H1 (cell line): ENCODE data around the gene SLC12A4. TPM values are rescaled to one million over a fixed set of nuclear protein-coding genes. Genes with fewer than 3 reads are reported as not detected.

Experiments
- CTCF ChIA-PET: fragments of 300-600 bp; sonication (Branson Sonifier 250); formaldehyde crosslinking; loops from one replicate; lab custom pipeline; 2021; ENCODE audit not compliant: partially characterized antibody; lab: Charles Lee
- POLR2A ChIA-PET: fragments of 300-600 bp; sonication (Branson Sonifier 250); formaldehyde crosslinking; loops from one replicate; lab custom pipeline; 2021; ENCODE audit warnings: inconsistent platforms; ENCODE audit not compliant: partially characterized antibody; lab: Charles Lee
- DNase-seq, 2 experiments: peaks; one replicate each; pipeline versions ENCODE4 v3.0.0 to v3.0.0-alpha.2; 2010 to 2022; ENCODE audit warnings: low spot score in 2 of 2, low read depth in 1 of 2, mixed read lengths in 1 of 2
- FAIRE-seq: peaks from 2 replicates; lab custom pipeline; 2011; peaks lifted over from hg19 to GRCh38; lab: Jason Lieb, UNC
- H2AFZ ChIP-seq: 2 replicates; pipeline ENCODE4 v1.8.1; 2012; ENCODE audit warnings: low read length, inconsistent platforms
- H2AK5ac ChIP-seq: 2 replicates; pipeline ENCODE4 v1.6.1; 2013; ENCODE audit warnings: low read depth, low read length
- H2BK120ac ChIP-seq: replicated peaks from 2 replicates; pipeline ENCODE3; 2013; ENCODE audit warnings: low read depth, low read length, inconsistent platforms
- H2BK12ac ChIP-seq: 2 replicates; pipeline ENCODE4 v1.6.1; 2013; ENCODE audit warnings: low read depth, low read length
- H2BK15ac ChIP-seq: 2 replicates; pipeline ENCODE4 v1.6.1; 2013; ENCODE audit warnings: low read length
- H2BK20ac ChIP-seq: 2 replicates; pipeline ENCODE4 v1.6.1; 2013; ENCODE audit warnings: low read length
- H2BK5ac ChIP-seq: 2 replicates; pipeline ENCODE4 v1.6.1; 2013; ENCODE audit warnings: low read depth, low read length
- H3K14ac ChIP-seq: 2 replicates; pipeline ENCODE4 v1.6.1; 2013; ENCODE audit warnings: inconsistent platforms; ENCODE audit not compliant: insufficient read length
- H3K18ac ChIP-seq: 2 replicates; pipeline ENCODE4 v1.6.1; 2013; ENCODE audit warnings: low read length; ENCODE audit errors: extremely low read depth
- H3K23ac ChIP-seq: 2 replicates; pipeline ENCODE4 v1.6.1; 2013; ENCODE audit warnings: inconsistent platforms; ENCODE audit not compliant: insufficient read length
- H3K23me2 ChIP-seq: 2 replicates; pipeline ENCODE4 v1.6.1; 2013; ENCODE audit warnings: low read depth, low read length
- H3K27ac ChIP-seq: 2 replicates; pipeline ENCODE4 v1.6.1; 2011; ENCODE audit warnings: low read depth, low read length, inconsistent platforms
- H3K27me3 ChIP-seq, 4 experiments: replicated peaks in 1 of 4; 1 replicate in 1 of 4; 2 replicates in 3 of 4; pipeline versions ENCODE4 v1.6.1 to v1.8.1; 2011 to 2013; ENCODE audit warnings: low read length in 3 of 4, mild to moderate bottlenecking in 3 of 4, inconsistent platforms in 2 of 4, mixed read lengths in 2 of 4, moderate library complexity in 1 of 4; ENCODE audit not compliant: control insufficient read depth in 3 of 4, insufficient read depth in 3 of 4; ENCODE audit errors: extremely low read depth in 1 of 4
- H3K36me3 ChIP-seq, 4 experiments: 2 replicates each; pipeline versions ENCODE4 v1.6.1 to v1.8.1; 2011 to 2013; ENCODE audit warnings: mild to moderate bottlenecking in 4 of 4, low read length in 3 of 4, moderate library complexity in 2 of 4, control low read depth in 1 of 4, inconsistent platforms in 1 of 4; ENCODE audit not compliant: insufficient read depth in 4 of 4, control insufficient read depth in 2 of 4
- H3K4ac ChIP-seq: replicated peaks from 2 replicates; pipeline ENCODE3; 2013; ENCODE audit warnings: low read length, low read depth, mixed read lengths, inconsistent platforms; ENCODE audit not compliant: insufficient read length
- H3K4me1 ChIP-seq, 4 experiments: replicated peaks in 1 of 4; 1 replicate in 1 of 4; 2 replicates in 3 of 4; pipeline versions ENCODE4 v1.6.1 to v1.8.1; 2011 to 2013; ENCODE audit warnings: low read length in 3 of 4, inconsistent platforms in 2 of 4, mixed read lengths in 1 of 4; ENCODE audit not compliant: insufficient read depth in 4 of 4, control insufficient read depth in 3 of 4
- H3K4me2 ChIP-seq, 2 experiments: 2 replicates each; pipeline versions ENCODE4 v1.6.1 to v1.8.1; 2011 to 2013; ENCODE audit warnings: low read depth in 2 of 2, low read length in 2 of 2, control low read depth in 1 of 2, inconsistent platforms in 1 of 2, mild to moderate bottlenecking in 1 of 2; ENCODE audit not compliant: insufficient read depth in 1 of 2
- H3K4me3 ChIP-seq, 4 experiments: fragments of 200-600, 300-600 bp in 1 of 4; sonication (generic), shearing (Covaris generic), sonication (Bioruptor Twin) in 1 of 4; 2 replicates each; pipeline versions ENCODE4 v1.5.1 to v1.8.1; 2011 to 2016; ENCODE audit warnings: low read length in 4 of 4, low read depth in 3 of 4, control low read depth in 2 of 4, inconsistent platforms in 2 of 4, mild to moderate bottlenecking in 2 of 4, mixed read lengths in 1 of 4, moderate library complexity in 1 of 4; ENCODE audit not compliant: insufficient read depth in 2 of 4; ENCODE audit errors: extremely low read depth in 1 of 4
- H3K56ac ChIP-seq: replicated peaks from 2 replicates; pipeline ENCODE3; 2013; ENCODE audit warnings: low read depth, mild to moderate bottlenecking, mixed read lengths, low read length, inconsistent platforms; ENCODE audit not compliant: insufficient read length
- H3K79me1 ChIP-seq: 2 replicates; pipeline ENCODE4 v1.6.1; 2013; ENCODE audit warnings: low read depth, low read length, control low read depth
- H3K79me2 ChIP-seq, 2 experiments: 2 replicates each; pipeline versions ENCODE4 v1.6.1 to v1.8.1; 2012 to 2013; ENCODE audit warnings: low read length in 2 of 2, mild to moderate bottlenecking in 2 of 2, inconsistent platforms in 1 of 2; ENCODE audit not compliant: insufficient read depth in 2 of 2, control insufficient read depth in 1 of 2
- H3K9ac ChIP-seq, 4 experiments: replicated peaks in 1 of 4; 1 replicate in 1 of 4; 2 replicates in 3 of 4; pipeline versions ENCODE4 v1.6.1 to v1.8.1; 2011 to 2013; ENCODE audit warnings: low read depth in 3 of 4, low read length in 3 of 4, control low read depth in 2 of 4, mild to moderate bottlenecking in 2 of 4, moderate library complexity in 2 of 4, inconsistent platforms in 1 of 4; ENCODE audit errors: extremely low read depth in 1 of 4
- H3K9me3 ChIP-seq, 2 experiments: 2 replicates each; pipeline versions ENCODE4 v1.6.1 to v1.8.1; 2012 to 2013; ENCODE audit warnings: mild to moderate bottlenecking in 2 of 2, moderate library complexity in 2 of 2, control low read depth in 1 of 2, inconsistent platforms in 1 of 2, low read depth in 1 of 2, low read length in 1 of 2, mixed read lengths in 1 of 2; ENCODE audit not compliant: insufficient read depth in 2 of 2
- H4K20me1 ChIP-seq, 2 experiments: replicated peaks in 1 of 2; 2 replicates each; pipeline versions ENCODE3 to v1.8.1; 2011 to 2013; ENCODE audit warnings: inconsistent platforms in 2 of 2, low read length in 2 of 2, mild to moderate bottlenecking in 1 of 2; ENCODE audit not compliant: insufficient read depth in 2 of 2, control insufficient read depth in 1 of 2
- H4K5ac ChIP-seq: 2 replicates; pipeline ENCODE4 v1.6.1; 2013; ENCODE audit warnings: low read length, low read depth, mixed read lengths, inconsistent platforms; ENCODE audit not compliant: insufficient read length
- H4K8ac ChIP-seq: 2 replicates; pipeline ENCODE4 v1.8.0; 2013; ENCODE audit warnings: mild to moderate bottlenecking, moderate library complexity, low read length, inconsistent platforms; ENCODE audit not compliant: insufficient read depth; ENCODE audit errors: extremely low read depth
- H4K91ac ChIP-seq: replicated peaks from 2 replicates; pipeline ENCODE3; 2013; ENCODE audit warnings: low read length, mixed read lengths, inconsistent platforms; ENCODE audit not compliant: insufficient read length
- CREB1 ChIP-seq: IDR thresholded peaks from 2 replicates; pipeline ENCODE4 v1.6.1; 2012; ENCODE audit warnings: inconsistent platforms
- EGR1 ChIP-seq: IDR thresholded peaks from 2 replicates; pipeline ENCODE4 v1.6.1; 2011; ENCODE audit warnings: low read depth, low read length, borderline replicate concordance
- KDM1A ChIP-seq: fragments of 200-600, 300-600 bp; sonication (generic); IDR thresholded peaks from 2 replicates; pipeline ENCODE4 v1.7.1; 2016; ENCODE audit warnings: mild to moderate bottlenecking, low read length, borderline replicate concordance
- RAD21 ChIP-seq, 2 experiments: IDR thresholded peaks in 1 of 2; conservative IDR thresholded peaks in 1 of 2; 2 replicates each; pipeline ENCODE4 v1.6.1; 2011; ENCODE audit warnings: low read depth in 2 of 2, low read length in 2 of 2, improper control_type of control experiment in 1 of 2, inconsistent platforms in 1 of 2, mild to moderate bottlenecking in 1 of 2, moderate library complexity in 1 of 2
- SAP30 ChIP-seq: fragments of 300-600 bp; sonication (generic); IDR thresholded peaks from 2 replicates; pipeline ENCODE4 v1.7.1; 2012; ENCODE audit warnings: low read length, moderate library complexity, mild to moderate bottlenecking, inconsistent platforms; ENCODE audit not compliant: insufficient read depth, insufficient replicate concordance
- SP1 ChIP-seq: IDR thresholded peaks from 2 replicates; pipeline ENCODE4 v1.6.1; 2011; ENCODE audit warnings: low read depth, low read length
- ZNF274 ChIP-seq: IDR thresholded peaks from 2 replicates; pipeline ENCODE4 v1.7.0; 2012; ENCODE audit warnings: low read length, borderline replicate concordance; ENCODE audit errors: extremely low read depth
- WGBS, 2 experiments: shearing (Covaris generic) in 1 of 2; methylation state at CpG; one replicate each; pipeline versions ENCODE4 v1.1.6 to v1.1.7; 2013 to 2015; ENCODE audit warnings: low lambda C conversion rate in 2 of 2, mixed read lengths in 2 of 2, inconsistent platforms in 1 of 2, low coverage in 1 of 2, missing lambda C conversion rate in 1 of 2; ENCODE audit not compliant: insufficient replicate concordance in 2 of 2, insufficient coverage in 1 of 2, insufficient read length in 1 of 2; ENCODE audit errors: extremely low coverage in 1 of 2, missing lambda C conversion rate in 1 of 2; 5-methylcytosine and 5-hydroxymethylcytosine counted together
- polyA plus RNA-seq, 7 experiments: library from polyadenylated mRNA; depleted of rRNA in 3 of 7; stranded (reverse) in 5 of 7; unstranded in 2 of 7; fragments of >200 nt in 5 of 7; fragments of 200-250 nt in 2 of 7; gene quantifications; 1 replicate in 5 of 7; 2 replicates in 1 of 7; 4 replicates in 1 of 7; pipeline versions ENCODE4 v1.2.1 to v1.2.3, GENCODE V29; 2011 to 2013; ENCODE audit warnings: missing spikeins in 2 of 7, mixed read lengths in 2 of 7
- total RNA-seq: library from RNA; stranded (reverse); fragmentation: NEBNext Ultra II Directional; extraction: Animal tissue kit (Norgen Biotek cat#: 25700); gene quantifications from 2 replicates; pipeline ENCODE4 v1.2.1, GENCODE V29; 2021
- TF ChIP-seq, protein P1 (sequence below): IDR thresholded peaks from 2 replicates; pipeline ENCODE4 v1.6.1; 2012; ENCODE audit warnings: inconsistent platforms

The SLC12A4 gene
- total and polyA plus RNA-seq, 2 of the 8 experiments (the other 6 are each of a cell fraction or from before 2014, with no cell fraction given) = 41.3 to 49.3 TPM

DNA sequence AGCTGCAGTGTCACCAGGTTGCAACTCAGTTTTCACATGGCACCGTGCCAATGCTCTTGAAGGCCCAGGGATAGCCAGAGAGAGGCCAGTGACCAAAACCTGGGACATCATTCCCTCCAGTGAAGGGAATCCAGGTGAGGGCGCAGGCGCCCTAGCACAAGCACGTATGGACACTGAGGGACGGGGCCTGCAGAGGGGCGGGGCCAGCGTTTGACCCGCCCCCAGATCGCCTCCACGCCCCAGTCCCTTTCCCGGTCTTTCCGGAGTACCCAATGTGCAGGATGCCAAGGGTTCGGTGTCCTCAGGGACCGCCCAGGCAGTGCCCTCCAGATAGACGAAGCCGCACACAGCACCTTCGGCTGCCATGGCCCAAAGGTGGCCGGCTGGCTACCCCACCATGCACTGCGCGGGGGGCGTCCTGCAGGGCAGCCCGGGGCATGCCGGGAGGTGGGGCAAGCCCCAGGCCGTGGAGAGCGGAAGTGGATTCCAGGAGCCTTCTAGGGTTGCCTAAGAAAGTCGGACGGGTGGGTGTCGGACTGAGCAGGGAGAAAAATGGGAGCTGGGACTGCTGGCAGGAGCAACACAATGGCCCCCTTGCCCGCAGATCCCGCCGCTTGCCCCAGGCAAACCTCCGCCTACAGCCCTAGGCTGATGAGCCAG, 4.6 kb downstream of the SLC12A4 start:
- no peak for FAIRE-seq
- H3K36me3 ChIP-seq = peaks cover 4 to 19% (median 17%) of the 10 kb centered on the region in 4 experiments; a peak in 6 of 8 replicates
- no peak overlapping the region for H3K4me3 ChIP-seq
- TF ChIP-seq ZNF274 = no peak
- peak; percentile 20; the same call in 1 of the 2 replicates for TF ChIP-seq CREB1
- TF ChIP-seq KDM1A = no peak
- TF ChIP-seq EGR1 = 0 out of 2 replicates have a peak, but pooled peaks have one; percentile 8
- no peak for TF ChIP-seq SAP30
- peak; percentile 63; the same call in 1 of the 2 replicates for TF ChIP-seq SP1
- TF ChIP-seq, protein P1, sequence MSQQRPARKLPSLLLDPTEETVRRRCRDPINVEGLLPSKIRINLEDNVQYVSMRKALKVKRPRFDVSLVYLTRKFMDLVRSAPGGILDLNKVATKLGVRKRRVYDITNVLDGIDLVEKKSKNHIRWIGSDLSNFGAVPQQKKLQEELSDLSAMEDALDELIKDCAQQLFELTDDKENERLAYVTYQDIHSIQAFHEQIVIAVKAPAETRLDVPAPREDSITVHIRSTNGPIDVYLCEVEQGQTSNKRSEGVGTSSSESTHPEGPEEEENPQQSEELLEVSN = peak; percentile 64
- peak; percentile 51 to 56 for TF ChIP-seq RAD21 (IDR thresholded peaks at IDR 0.05 in 1 of 2, conservative IDR thresholded peaks at IDR 0.05 in 1 of 2; ENCODE audit: low read depth in 2 of 2, low read length in 2 of 2)

More for the DNA sequence above, 4.6 kb downstream of the SLC12A4 start:
- Histone ChIP-seq H3K4me2 (peak overlapping the region in 1 of 2 experiments; percentile 11; a peak in 1 of 4 replicates), H3K4me1 (peaks cover 6 to 25% (median 18%) of the 10 kb centered on the region in 4 experiments), H2BK5ac (peak overlapping the region; percentile 35; the same call in 1 of the 2 replicates), H2AFZ (no peak overlapping the region), H3K9ac (no peak overlapping the region), H3K56ac (no peak overlapping the region), H3K27ac (no peak overlapping the region), H4K91ac (no peak overlapping the region), H3K23ac (no peak overlapping the region), H2AK5ac (no peak overlapping the region), H3K18ac (no peak overlapping the region), H3K27me3 (no peaks in the 10 kb centered on the region), H4K20me1 (peaks cover 2 to 25% of the 10 kb centered on the region in 2 experiments), H2BK12ac (no peak overlapping the region), H4K8ac (peak overlapping the region; percentile 36; the same call in 1 of the 2 replicates), H3K79me2 (peaks cover 0 to 4% of the 10 kb centered on the region in 2 experiments; a peak in 2 of 4 replicates), H2BK120ac (no peak overlapping the region), H2BK20ac (no peak overlapping the region), H3K23me2 (peaks cover 7% of the 10 kb centered on the region; the same call in 1 of the 2 replicates), H3K4ac (no peak overlapping the region), H3K14ac (no peak overlapping the region), H4K5ac (no peak overlapping the region), H2BK15ac (no peak overlapping the region; the same call in 1 of the 2 replicates), H3K79me1 (peaks cover 20% of the 10 kb centered on the region; the same call in 1 of the 2 replicates), H3K9me3 (no peaks in the 10 kb centered on the region)
- 72% methylated on average over 26 of the region's 32 CpGs; no CpG with 5 or more reads in 1 of the 2 experiments for WGBS, 2 experiments
- ChIA-PET POLR2A (interaction anchor here (0.6 to 3.9 kb wide), 12 partner anchors 8 to 416 kb away, joined by 3 to 26 read pairs (median 3); partner anchors contain the start of genes DDX28, DUS2, EDC4 and PSMB10), CTCF (interaction anchor here (0.7 to 10.9 kb wide), 11 partner anchors 15 to 301 kb away, joined by 3 to 90 read pairs (median 4); partner anchors contain the start of genes LCAT, NRN1L and SLC7A6)
- peak; percentile 36 to 75 for DNase-seq
